A673 (cell line): Measurements from ENCODE around the gene SLC4A2. TPM values are rescaled to one million over a fixed set of nuclear protein-coding genes. Genes with fewer than 3 reads are reported as not detected.

Source experiments
- BruUV-seq: library from RNA; stranded (reverse); fragments of 400-500 nt; replicated peaks from 2 replicates; lab custom pipeline; 2021; lab: Mats Ljungman, UMichigan
- CTCF ChIA-PET: fragments of 300-600 bp; sonication (Branson Sonifier 250); formaldehyde crosslinking; loops from one replicate; lab custom pipeline; 2022; ENCODE audit warnings: antibody characterized with exemption; lab: Charles Lee
- POLR2A ChIA-PET: fragments of 300-600 bp; sonication (Branson Sonifier 250); formaldehyde crosslinking; loops from one replicate; lab custom pipeline; 2022; ENCODE audit warnings: antibody characterized with exemption; ENCODE audit not compliant: low non-redundant PET; lab: Charles Lee
- DNase-seq: peaks from one replicate; pipeline ENCODE4 v3.0.0-alpha.2; 2015; ENCODE audit warnings: low spot score
- H3K27ac ChIP-seq: fragments of 200-600 bp; sonication (generic); 2 replicates; pipeline ENCODE4 v1.5.1; 2016; ENCODE audit warnings: mixed run types, low read depth, mild to moderate bottlenecking, mixed read lengths, antibody characterized with exemption, low read length; ENCODE audit not compliant: poor library complexity, severe bottlenecking
- H3K27me3 ChIP-seq: fragments of 200-600 bp; sonication (generic); replicated peaks from 2 replicates; pipeline ENCODE4 v1.6.1; 2017; ENCODE audit warnings: mixed run types, low read depth, mild to moderate bottlenecking, mixed read lengths, antibody characterized with exemption, low read length; ENCODE audit not compliant: insufficient read depth, poor library complexity
- H3K36me3 ChIP-seq: fragments of 200-600 bp; sonication (generic); 2 replicates; pipeline ENCODE4 v1.6.1; 2016; ENCODE audit warnings: mixed run types, mild to moderate bottlenecking, mixed read lengths, antibody characterized with exemption, low read length; ENCODE audit not compliant: insufficient read depth, poor library complexity, severe bottlenecking
- H3K4me1 ChIP-seq: fragments of 200-600 bp; sonication (generic); 2 replicates; pipeline ENCODE4 v1.6.1; 2017; ENCODE audit warnings: mixed run types, mild to moderate bottlenecking, mixed read lengths, antibody characterized with exemption, low read length; ENCODE audit not compliant: insufficient read depth, poor library complexity, severe bottlenecking
- H3K4me3 ChIP-seq: fragments of 200-600 bp; sonication (generic); 2 replicates; pipeline ENCODE4 v1.5.1; 2016; ENCODE audit warnings: low read depth, mixed run types, mild to moderate bottlenecking, mixed read lengths, low read length; ENCODE audit not compliant: poor library complexity, severe bottlenecking
- H3K9me3 ChIP-seq: fragments of 200-600 bp; sonication (generic); 2 replicates; pipeline ENCODE4 v1.6.1; 2016; ENCODE audit warnings: mixed run types, low read depth, mild to moderate bottlenecking, mixed read lengths, antibody characterized with exemption, low read length; ENCODE audit not compliant: poor library complexity, severe bottlenecking
- CTCF ChIP-seq: fragments of 300-800, 200-600 bp; sonication (generic); conservative IDR thresholded peaks from 2 replicates; pipeline ENCODE4 v1.5.1; 2017; ENCODE audit warnings: low read depth, mild to moderate bottlenecking, antibody characterized with exemption, low read length, moderate library complexity, mixed read lengths
- EZH2 ChIP-seq: fragments of 200-600 bp; sonication (generic); IDR thresholded peaks from 2 replicates; pipeline ENCODE4 v1.6.1; 2017; ENCODE audit warnings: borderline replicate concordance, low read depth, mild to moderate bottlenecking, mixed read lengths, antibody characterized with exemption, low read length; ENCODE audit not compliant: poor library complexity, severe bottlenecking
- intact Hi-C: fragments of 100-400 bp; cut with micrococcal nuclease; formaldehyde crosslinking; loops from one replicate; pipeline ENCODE4 v1.10.0; 2022; ENCODE audit not compliant: unreplicated experiment
- total RNA-seq: library from RNA; stranded (reverse); gene quantifications from 2 replicates; pipeline ENCODE4 v1.2.3, GENCODE V29; 2021

SLC4A2 gene
- total RNA-seq, 1 experiment from 2014 or later = 222 TPM

- ChIA-PET CTCF (interaction anchor here (0.5 to 1.4 kb wide), 6 partner anchors 10 to 719 kb away, joined by 3 to 7 read pairs (median 4); partner anchors contain the start of gene ABCB8), POLR2A (interaction anchor here (0.5 kb wide), 1 partner anchor 736 kb away, joined by 3 read pairs; no protein-coding TSS in a partner anchor)
- TF ChIP-seq CTCF (peak; percentile 100), EZH2 (no peak)
- no TSS peak for BruUV-seq
- no peak overlapping the region for H3K27ac ChIP-seq
- intact Hi-C loops = no loop called here
- no peaks in the 10 kb centered on the region for H3K36me3 ChIP-seq
- peaks cover 19% of the 10 kb centered on the region for H3K4me1 ChIP-seq
- peaks cover 6% of the 10 kb centered on the region for H3K27me3 ChIP-seq
- no peaks in the 10 kb centered on the region for H3K9me3 ChIP-seq
- DNase-seq = peak; percentile 78
- peak overlapping the region; percentile 36 for H3K4me3 ChIP-seq
Observed at GRCh38 chr7:151017953-151018420, 41.4 kb upstream of the SLC4A2 start.

GRCh38 chr7:151018421-151019129, 40.8 kb upstream of the SLC4A2 start:
- no TSS peak for BruUV-seq
- TF ChIP-seq EZH2 (no peak), CTCF (no peak; the same call in 1 of the 2 replicates)
- ChIA-PET POLR2A (interaction anchor here (0.6 kb wide), 1 partner anchor 74 kb away, joined by 4 read pairs; no protein-coding TSS in a partner anchor), CTCF (interaction anchor here (0.5 to 1.4 kb wide), 6 partner anchors 10 to 120 kb away, joined by 3 to 7 read pairs (median 3); partner anchors contain the start of gene ABCB8)
- no peaks in the 10 kb centered on the region for H3K9me3 ChIP-seq
- peaks cover 14% of the 10 kb centered on the region for H3K4me1 ChIP-seq
- H3K27ac ChIP-seq = no peak overlapping the region
- intact Hi-C loops = no loop called here
- H3K4me3 ChIP-seq = peak overlapping the region; percentile 36
- H3K27me3 ChIP-seq = peaks cover 6% of the 10 kb centered on the region
- no peaks in the 10 kb centered on the region for H3K36me3 ChIP-seq
- DNase-seq = peak; percentile 60

GRCh38 chr7:151019130-151019447, 40.3 kb upstream of the SLC4A2 start:
- Histone ChIP-seq H3K4me3 (peak overlapping the region; percentile 36), H3K9me3 (no peaks in the 10 kb centered on the region), H3K27me3 (peaks cover 6% of the 10 kb centered on the region), H3K36me3 (no peaks in the 10 kb centered on the region), H3K4me1 (peaks cover 10% of the 10 kb centered on the region), H3K27ac (no peak overlapping the region)
- TF ChIP-seq CTCF = no peak
- TF ChIP-seq EZH2 = no peak
- no TSS peak for BruUV-seq
- DNase-seq = no peak
- POLR2A ChIA-PET = no interaction called here
- intact Hi-C loops = no loop called here
- CTCF ChIA-PET = interaction anchor here (0.6 to 1.4 kb wide), 6 partner anchors 8 to 121 kb away, joined by 3 to 7 read pairs (median 3); partner anchors contain the start of gene ABCB8
